ENCODE measurements around the gene C7.
"Not testable (repeated sequence)": the region's sequence is repeated elsewhere in the genome, so short reads cannot be mapped to it uniquely, and the experiment has no call there.

Gene C7

GRCh38 chr5:40909264-40909663 is at the start of gene C7:
TSS of gene C7 (plus strand) at chr5:40909497. CDS start at chr5:40909611, 114 bp downstream.
- DNase-seq = no peak

DNA sequence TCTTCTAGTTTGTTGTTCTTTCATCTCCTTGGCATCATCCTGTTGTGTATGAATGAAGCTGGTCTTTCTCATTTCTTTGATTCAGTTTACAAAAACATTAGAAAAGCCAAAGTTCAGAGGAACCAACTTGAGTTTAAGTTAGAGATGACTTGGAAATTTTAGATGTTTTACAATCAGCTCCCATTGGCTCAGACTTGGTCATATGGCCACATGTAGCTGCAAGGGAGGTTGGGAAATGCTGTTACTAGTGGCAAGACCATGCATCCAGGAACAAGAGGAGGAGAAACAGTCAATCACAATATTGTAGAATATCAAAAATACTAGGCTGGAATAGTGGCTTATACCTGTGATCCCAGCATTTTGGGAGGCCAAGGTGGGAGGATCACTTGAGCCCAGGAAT is 48.6 kb upstream of the C7 start:
- DNase-seq = no peak

DNA sequence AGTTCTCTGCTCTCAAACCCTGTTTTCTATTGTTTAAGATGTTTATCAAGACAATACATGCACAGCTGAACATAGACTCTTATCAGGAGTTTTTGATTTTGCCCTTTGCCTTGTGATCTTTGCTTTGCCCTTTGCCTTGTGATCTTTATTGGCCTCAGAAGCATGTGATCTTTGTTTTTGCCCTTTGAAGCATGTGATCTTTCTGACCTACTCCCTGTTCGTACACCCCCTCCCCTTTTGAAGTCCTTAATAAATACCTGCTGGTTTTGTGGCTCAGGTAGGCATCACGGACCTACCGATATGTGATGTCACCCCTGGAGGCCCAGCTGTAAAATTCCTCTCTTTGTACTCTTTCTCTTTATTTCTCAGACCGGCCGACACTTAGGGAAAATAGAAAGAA is 44.3 kb upstream of the C7 start:
- DNase-seq = not testable (repeated sequence)

DNA sequence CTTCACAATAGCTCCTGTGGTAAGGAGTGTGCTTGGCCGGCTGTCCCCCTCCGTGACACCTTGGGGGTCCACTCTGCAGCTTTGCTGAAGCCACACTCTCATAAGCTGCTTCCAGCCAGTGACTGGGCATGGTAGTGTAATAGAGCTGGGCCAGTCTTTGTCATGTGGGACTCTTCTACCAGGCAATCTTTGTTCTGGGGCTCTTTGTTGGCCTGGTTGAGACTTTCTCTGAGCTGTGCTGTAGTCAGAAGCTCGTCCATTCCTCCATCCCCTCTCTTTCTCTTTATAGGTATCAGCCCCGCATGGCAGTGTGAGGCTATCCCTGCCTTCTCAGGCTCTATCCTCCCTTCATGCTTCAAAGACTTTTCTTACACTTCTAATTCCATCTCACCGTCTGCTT is 42.5 kb upstream of the C7 start:
- DNase-seq = no peak

- no peak for DNase-seq
These were observed 39.9 kb upstream of the C7 start for GRCh38 chr5:40869384-40869783.

DNA sequence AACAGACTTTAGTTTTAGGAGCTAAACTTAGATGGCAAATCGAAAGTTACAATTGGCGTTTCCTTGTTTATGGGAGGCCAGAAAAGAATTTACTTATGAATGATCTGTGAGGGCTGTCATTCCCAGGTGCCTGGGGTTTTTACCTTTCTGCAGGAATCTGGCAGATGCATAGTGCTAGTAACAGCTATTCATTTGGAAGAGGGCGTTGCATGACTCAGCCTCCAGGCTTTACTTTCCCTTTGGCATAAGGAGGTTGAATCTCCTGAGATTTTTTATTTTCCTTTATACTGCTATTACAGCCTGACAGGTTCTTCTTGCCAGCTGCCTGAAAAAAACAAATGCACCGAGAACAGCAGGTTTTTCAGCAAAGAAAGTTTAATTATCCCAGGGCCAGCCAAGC is 38.1 kb upstream of the C7 start:
- DNase-seq = no peak

DNA sequence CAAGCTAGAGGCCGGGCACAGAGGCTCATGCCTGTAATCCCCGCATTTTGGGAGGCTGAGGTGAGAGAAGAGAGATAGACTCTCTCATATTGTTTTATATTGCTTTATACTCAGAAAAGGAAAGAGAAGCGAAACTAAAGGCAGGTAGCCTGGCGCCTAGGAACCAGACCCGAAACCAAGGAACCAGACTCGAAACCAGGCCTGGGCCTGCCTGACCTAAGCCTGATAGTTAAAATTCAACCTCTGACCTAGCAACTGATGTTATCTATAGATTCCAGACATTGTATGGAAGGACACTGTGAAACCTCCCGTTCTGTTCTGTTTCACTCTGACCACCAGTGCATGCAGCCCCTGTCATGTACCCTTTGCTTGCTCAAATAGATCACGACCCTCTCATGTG is 37.0 kb upstream of the C7 start:
- not testable (repeated sequence) for DNase-seq

- DNase-seq = no peak
These were observed 35.9 kb upstream of the C7 start for GRCh38 chr5:40873286-40873880.

GRCh38 chr5:40875958-40876357 is 33.3 kb upstream of the C7 start:
- DNase-seq = no peak

DNA sequence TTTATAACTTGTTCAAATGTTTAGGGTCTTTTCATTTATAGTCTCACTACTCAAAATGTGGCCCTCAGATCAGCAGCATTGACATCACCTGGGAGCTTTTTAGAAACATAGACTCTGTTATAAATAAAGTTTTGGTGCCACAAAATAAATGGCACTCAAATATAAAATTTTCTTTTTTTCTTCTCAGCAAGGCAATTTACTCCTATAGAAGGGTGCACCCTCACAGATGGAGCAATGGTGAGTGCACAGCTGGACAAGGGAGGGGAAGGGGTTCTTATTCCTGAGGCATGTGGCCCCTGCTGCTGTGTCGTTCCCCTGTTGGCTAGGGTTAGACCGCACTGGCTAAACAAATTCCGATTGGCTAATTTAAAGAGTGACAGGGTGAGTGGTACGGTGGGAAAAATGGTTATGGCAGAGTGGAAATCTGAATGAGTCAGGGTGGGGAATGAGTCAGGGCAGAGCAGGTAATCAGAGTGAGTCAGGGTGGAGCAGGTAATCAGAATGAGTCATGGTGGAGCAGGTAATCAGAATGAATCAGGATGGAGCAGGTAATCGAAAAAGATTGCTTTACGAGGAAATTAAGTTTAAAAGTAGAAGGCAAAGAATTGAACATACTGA is 31.8 kb upstream of the C7 start:
- DNase-seq = no peak

DNA sequence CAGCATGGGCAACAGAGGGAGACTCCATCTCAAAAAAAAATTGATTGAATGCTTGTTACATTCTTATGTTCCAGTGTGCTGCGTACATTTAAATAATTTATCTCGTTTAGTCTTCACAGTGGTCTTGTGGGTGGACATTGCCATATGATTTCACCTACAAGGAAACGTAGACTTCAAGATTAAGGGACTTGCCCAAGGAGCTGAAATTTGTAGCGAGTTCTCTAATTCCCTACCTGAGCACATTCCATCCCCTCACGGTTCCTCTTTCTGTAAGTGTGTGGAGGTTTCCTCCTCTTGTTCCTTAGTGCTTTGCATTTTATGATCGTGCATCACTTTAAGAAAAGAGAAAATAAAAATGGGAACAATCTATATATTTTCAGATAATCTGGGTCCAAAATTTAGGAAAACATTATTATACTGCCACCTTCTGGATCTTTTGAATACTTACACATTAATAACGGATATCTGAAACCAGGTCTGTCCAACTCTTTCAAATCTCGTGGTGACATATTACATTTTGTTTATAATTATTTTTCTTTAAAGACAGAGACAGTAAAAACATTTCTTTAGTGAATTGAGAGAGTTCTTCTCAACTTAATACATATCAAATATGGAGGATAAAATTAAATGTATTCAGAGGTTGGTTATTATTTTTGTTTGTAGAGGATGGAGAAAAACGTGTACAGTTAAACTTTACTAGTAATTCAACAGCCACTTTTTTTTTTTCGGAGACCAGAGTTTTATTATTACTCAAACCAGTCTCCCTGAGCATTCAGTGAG is 29.9 kb upstream of the C7 start:
- no peak for DNase-seq

- no peak for DNase-seq
These were observed 27.0 kb upstream of the C7 start for GRCh38 chr5:40882291-40882690.

GRCh38 chr5:40883051-40883450 is 26.2 kb upstream of the C7 start:
- DNase-seq = not testable (repeated sequence)

DNA sequence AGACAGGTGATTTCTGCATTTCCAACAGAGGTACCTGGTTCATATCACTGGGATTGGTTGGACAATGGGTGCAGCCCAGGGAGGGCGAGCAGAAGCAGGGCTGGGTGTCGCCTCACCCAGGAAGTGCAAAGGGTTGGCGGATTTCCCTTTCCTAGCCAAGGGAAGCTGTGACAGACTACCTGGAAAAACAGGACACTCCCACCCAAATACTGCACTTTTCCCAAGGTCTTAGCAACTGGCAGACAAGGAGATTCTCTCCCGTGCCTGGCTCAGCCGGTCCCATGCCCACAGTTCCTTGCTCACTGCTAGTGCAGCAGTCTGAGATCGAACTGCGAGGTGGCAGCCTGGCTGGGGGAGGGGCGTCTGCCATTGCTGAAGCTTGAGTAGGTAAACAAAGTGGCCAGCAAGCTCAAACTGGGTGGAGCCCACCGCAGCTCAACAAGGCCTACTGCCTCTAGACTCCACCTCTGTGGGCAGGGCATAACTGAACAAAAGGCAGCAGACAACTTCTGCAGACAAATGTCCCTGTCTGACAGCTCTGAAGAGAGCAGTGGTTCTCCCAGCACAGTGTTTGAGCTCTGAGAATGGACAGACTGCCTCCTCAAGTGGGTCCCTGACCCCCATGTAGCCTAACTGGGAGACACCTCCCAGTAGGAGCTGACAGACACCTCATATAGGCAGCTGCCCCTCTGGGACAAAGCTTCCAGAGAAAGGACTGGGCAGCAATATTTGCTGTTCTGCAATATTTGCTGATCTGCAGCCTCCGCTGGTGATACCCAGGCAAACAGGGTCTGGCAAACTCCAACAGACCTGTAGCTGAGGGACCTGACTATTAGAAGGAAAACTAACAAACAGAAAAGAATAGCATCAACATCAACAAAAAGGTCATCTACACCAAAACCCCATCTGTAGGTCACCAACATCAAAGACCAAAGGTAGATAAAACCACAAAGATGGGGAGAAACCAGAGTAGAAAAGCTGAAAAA is 13.6 kb upstream of the C7 start:
- not testable (repeated sequence) for DNase-seq

DNA sequence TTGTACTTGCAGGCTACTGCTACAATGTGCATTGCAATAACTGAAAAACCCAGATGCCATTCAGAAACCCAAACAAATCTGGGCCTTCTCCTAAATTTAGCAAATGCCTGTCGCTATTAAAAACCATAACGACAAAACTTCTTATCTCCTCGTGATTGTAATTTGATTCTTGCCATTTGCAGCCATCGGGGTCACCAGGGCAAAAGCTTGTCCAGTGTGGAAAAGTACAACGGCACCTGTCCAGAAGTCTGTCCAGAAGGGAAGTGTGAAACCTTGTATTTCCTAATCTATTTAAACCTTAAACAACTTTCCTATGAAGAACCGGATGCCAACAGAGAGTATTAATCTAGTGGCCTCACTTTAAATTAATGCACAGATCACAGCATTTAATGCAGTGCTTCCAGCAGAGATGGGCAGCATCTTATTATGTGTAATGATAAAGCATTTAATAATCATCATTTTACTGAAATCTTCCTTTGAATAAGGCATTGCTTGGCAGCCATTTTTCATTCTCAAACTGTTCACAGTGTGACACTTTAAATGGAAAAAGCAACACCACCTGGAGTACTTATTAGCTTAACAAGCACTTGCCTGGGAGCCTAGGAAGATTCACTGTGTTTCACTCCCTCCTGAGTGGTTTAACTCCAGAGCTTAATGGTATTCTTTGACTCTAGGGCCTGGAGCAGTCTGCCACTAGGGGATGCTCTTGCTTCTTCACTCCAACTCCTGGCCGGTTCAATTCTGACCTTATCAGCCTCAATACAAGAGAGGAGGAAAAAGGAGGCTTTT is 4.9 kb upstream of the C7 start:
- DNase-seq = peak; percentile 33

- DNase-seq = no peak
These were observed 4.3 kb upstream of the C7 start for GRCh38 chr5:40904994-40905306.

DNA sequence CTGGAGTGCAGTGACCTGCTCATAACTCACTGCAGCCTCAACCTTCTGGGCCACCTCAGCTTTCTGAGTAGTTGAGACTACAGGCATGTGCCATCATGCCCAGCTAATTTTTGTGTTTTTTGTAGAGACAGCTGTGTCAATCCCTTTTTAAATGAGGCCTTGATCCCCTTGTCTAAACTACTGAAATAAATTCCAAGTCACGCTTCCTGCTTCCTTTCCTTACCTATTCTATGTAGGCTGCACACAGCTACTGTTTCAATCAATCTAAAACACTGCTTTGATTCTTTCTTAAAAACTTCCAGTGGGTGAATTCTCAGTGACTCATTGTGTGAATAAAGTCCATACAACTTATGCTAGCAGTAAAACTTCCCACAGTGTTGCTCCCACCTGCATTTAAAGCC is 2.9 kb upstream of the C7 start:
- DNase-seq = no peak

GRCh38 chr5:40909723-40910122 is 426 bp downstream of the C7 start:
- no peak for DNase-seq

DNA sequence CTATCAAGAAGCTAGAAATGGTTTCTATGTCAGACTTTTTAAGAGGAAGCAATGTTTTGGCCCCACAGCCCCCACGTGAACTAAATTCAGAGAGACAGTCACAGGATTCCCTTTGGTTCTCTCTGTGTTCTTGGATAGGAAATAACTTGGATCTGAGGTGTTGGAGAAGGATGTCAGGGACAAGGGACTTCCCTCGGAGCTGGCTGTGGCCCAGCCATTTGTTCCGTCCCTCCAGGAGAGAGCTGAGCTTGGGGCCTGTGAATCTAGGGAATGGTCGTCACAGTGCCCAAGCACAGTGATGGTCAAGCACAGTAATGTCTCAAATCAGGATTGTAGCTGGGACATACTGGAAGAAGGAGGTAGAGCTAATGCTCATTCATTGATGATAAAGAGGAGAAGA is 2.0 kb downstream of the C7 start:
- DNase-seq = no peak

DNA sequence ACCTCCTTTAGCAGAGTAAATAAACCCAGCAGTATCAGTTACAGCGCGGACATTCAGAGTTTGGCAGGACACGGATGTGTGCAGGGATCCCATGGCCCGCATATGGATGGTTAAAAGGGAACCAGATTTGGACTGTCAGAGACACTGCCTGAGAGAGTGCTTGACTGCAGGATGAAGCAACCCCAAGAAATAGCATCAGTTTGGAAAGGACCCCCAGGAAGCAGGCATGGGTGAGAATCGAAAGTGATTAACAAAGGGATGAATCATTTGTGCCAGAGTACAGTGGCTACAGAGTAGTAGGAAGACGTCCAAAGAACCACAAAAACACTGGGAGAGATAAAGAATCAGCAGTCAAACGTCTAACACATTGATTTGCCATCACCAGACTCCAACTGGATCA is 5.5 kb downstream of the C7 start:
- DNase-seq = no peak

DNA sequence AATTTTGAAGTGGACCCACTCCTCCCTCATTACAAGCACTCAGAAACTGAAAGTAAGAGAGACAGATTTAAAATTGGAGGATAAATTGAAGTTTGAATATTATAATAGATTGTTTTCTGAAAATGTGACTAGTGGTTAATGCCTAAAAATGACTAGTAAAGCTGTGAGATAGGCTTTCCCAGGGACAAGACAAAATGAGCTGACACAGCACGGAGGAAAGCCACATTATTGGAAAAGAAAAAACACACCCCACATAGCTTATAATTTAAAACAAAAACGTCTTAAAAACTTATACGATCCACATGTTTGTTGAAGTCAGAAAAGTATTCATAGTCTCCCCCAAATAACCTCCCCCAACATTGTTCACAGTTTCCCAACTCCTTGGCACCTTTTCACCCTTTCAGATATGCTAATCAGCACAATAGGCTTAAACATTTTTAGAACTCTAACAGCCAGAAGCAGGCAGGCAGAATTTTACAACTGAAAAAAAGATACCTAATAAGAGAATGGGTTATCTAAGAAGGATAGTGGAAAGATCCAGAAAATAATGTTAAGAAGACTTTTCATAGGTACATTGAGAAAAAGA is 6.1 kb downstream of the C7 start:
- no peak for DNase-seq

DNA sequence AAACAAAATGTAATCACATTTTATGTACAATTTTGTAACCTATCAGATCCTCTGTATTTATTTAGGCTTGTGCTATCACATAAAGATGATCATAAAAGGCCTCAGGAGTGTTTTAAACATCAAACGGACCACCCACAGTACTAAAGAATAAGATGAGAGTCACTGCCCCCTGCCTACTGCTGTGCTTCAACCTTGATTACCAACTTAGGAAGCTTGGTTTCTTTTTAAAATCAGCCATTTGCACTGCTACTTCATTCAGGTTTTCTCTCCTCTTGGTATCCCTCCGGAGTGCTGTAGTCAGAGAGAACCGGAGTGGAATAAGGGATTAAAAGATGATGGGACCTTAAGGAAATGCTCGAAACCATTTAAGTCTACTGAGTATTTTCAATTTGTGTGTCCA is 6.9 kb downstream of the C7 start:
- DNase-seq = no peak

Data from 8988T (cell line).